NB4 (cell line): ENCODE measurements around the gene KRT6C.

Experiments
- DNase-seq: peaks from one replicate; pipeline ENCODE4 v3.0.0; 2010; ENCODE audit warnings: low read depth
- H3K4me3 ChIP-seq: one replicate; pipeline ENCODE4 v1.5.1; 2011; ENCODE audit warnings: mild to moderate bottlenecking, low read depth, low read length, moderate library complexity
- MAX ChIP-seq: IDR thresholded peaks from 2 replicates; pipeline ENCODE4 v1.6.1; 2011; ENCODE audit warnings: low read depth, low read length
- MYC ChIP-seq: IDR thresholded peaks from 2 replicates; pipeline ENCODE4 v1.6.1; 2011; ENCODE audit warnings: low read depth, low read length
- POLR2A ChIP-seq: IDR thresholded peaks from 2 replicates; pipeline ENCODE4 v1.6.1; 2011; ENCODE audit warnings: mild to moderate bottlenecking; ENCODE audit not compliant: insufficient read length; ENCODE audit errors: extremely low read depth
- TF ChIP-seq, protein P1 (sequence below): IDR thresholded peaks from one replicate; pipeline ENCODE4 v1.5.1; 2012; ENCODE audit warnings: low read depth, low read length

The KRT6C gene

GRCh38 chr12:52473768-52474167, at the start of gene KRT6C:
Gene KRT6C, minus strand, starts transcription at chr12:52473805. Its CDS starts 68 bp downstream, at chr12:52473737.
- DNase-seq: no peak
- H3K4me3 ChIP-seq: no peak within 1 kb of the TSS
- TF ChIP-seq, protein P1, sequence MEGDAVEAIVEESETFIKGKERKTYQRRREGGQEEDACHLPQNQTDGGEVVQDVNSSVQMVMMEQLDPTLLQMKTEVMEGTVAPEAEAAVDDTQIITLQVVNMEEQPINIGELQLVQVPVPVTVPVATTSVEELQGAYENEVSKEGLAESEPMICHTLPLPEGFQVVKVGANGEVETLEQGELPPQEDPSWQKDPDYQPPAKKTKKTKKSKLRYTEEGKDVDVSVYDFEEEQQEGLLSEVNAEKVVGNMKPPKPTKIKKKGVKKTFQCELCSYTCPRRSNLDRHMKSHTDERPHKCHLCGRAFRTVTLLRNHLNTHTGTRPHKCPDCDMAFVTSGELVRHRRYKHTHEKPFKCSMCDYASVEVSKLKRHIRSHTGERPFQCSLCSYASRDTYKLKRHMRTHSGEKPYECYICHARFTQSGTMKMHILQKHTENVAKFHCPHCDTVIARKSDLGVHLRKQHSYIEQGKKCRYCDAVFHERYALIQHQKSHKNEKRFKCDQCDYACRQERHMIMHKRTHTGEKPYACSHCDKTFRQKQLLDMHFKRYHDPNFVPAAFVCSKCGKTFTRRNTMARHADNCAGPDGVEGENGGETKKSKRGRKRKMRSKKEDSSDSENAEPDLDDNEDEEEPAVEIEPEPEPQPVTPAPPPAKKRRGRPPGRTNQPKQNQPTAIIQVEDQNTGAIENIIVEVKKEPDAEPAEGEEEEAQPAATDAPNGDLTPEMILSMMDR: no peak

GRCh38 chr12:52522346-52523011, 48.9 kb upstream of the KRT6C start:
- DNase-seq: no peak
- H3K4me3 ChIP-seq: no peak overlapping the region
- TF ChIP-seq POLR2A: no peak
- TF ChIP-seq, protein P1: no peak
- no peak for TF ChIP-seq MAX
- no peak for TF ChIP-seq MYC

DNA sequence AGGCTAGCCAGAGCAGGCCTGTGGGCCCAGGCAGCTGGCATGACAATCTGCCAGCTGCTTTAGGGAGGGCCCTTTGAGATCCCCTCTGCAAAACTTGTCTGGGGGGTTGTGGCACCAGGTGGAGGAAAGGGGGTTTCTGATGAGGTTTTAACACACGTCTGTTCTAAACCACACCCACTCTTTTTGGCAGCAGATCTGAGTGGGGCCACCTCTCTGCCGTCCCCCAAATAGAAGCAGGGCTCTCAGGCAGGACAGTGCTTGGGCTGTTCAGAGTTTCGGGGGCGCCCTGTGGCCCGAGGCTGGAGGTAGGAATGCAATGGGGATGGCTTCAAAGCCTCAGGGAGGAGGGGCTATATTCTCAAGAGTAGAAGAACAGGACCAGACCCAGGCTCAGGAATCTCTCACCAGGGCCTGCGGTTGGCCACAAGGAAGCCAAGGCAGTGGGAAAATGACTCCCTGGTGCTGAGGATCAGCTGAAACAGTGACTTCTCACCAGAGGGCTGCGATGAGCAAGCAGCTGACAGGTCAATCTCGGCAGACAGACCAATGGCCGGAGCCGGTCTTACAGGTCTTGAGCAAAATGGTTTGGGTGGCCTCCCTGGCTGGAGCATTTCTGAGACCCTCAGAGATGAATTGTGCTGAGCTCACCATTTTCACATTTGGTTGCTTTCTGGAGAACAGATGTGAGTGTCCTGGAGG, 48.1 kb upstream of the KRT6C start:
- H3K4me3 ChIP-seq: no peak overlapping the region
- TF ChIP-seq POLR2A (no peak), MYC (no peak), MAX (no peak)
- TF ChIP-seq, protein P1: no peak
- no peak for DNase-seq

GRCh38 chr12:52521175-52521567, 47.6 kb upstream of the KRT6C start:
- TF ChIP-seq MAX (no peak), MYC (no peak), POLR2A (no peak)
- TF ChIP-seq, protein P1: no peak
- no peak for DNase-seq
- no peak overlapping the region for H3K4me3 ChIP-seq

GRCh38 chr12:52519826-52520662, 46.4 kb upstream of the KRT6C start, which contains the start of gene KRT5:
Gene KRT5, minus strand, starts transcription at chr12:52520394. Its CDS starts 98 bp downstream, at chr12:52520296.
- TF ChIP-seq MAX: no peak
- TF ChIP-seq, protein P1: no peak
- no peak for TF ChIP-seq MYC
- no peak for TF ChIP-seq POLR2A
- no peak for DNase-seq
- H3K4me3 ChIP-seq: no peak within 1 kb of the TSS
